ENCODE data around the gene GMEB2. TPM values are rescaled to one million over a fixed set of nuclear protein-coding genes. Genes with fewer than 3 reads are reported as not detected.

Gene GMEB2
- total RNA-seq, 1 donor from 2014 or later = 8.0 TPM

DNA sequence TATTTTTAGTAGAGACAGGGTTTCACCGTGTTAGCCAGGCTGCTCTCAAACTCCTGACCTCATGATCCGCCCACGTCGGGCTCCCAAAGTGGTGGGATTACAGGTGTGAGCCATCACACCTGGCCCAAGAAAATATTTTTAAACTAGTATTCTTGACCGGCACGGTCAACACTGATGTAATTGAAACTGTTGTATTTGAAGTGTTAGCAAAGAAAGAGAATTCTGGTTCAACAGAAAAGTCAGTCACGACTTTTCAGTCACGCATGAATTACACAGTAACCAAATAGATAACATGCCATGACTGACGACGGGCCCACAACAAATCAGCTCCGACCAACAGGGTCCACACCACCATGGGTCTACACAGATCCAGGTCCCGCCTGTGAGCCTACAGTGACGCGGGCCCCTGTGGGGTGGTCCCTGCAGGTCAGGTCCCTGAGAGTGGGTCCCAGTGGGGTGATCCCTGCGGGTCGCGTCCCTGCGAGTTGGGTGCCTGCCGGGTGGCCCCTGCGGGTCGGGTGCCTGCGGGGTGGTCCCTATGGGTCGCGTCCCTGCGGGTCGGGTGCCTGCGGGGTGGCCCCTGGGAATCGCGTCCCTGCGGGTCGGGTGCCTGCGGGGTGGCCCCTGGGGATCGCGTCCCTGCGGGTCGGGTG, 1.0 kb downstream of the GMEB2 start:
- Mint-ChIP-seq H3K36me3 (peaks cover 4% of the 10 kb centered on the region), H3K9me3 (no peaks in the 10 kb centered on the region), H3K4me1 (peaks cover 35% of the 10 kb centered on the region), H3K27me3 (ENCODE audit: insufficient read depth, low read depth) (peaks cover 2% of the 10 kb centered on the region), H3K27ac (peak overlapping the region; percentile 76), H3K4me3 (peak overlapping the region; percentile 83)
- Histone ChIP-seq H3K4me1 (peaks cover 3% of the 10 kb centered on the region), H3K27me3 (no peaks in the 10 kb centered on the region), H4K20me1 (ENCODE audit: low read depth) (peaks cover 8% of the 10 kb centered on the region), H3K27ac (no peak overlapping the region), H3K9me3 (ENCODE audit: low read depth) (no peaks in the 10 kb centered on the region), H3K4me3 (peak overlapping the region; percentile 90), H3K36me3 (no peaks in the 10 kb centered on the region), H3K79me2 (ENCODE audit: low read depth) (peaks cover 49% of the 10 kb centered on the region), H3F3A (ENCODE audit: low read depth) (peaks cover 33% of the 10 kb centered on the region), H2AFZ (replicated peaks) (no peak overlapping the region), H3K9ac (peak overlapping the region; percentile 81), H3K4me2 (peak overlapping the region; percentile 88)
- DNase-seq (ENCODE audit: low spot score) = peak; percentile 34
- no peak for TF ChIP-seq EZH2 (IDR thresholded peaks at IDR 0.05)
- no peak for TF ChIP-seq EZH2phosphoT487 (IDR thresholded peaks at IDR 0.05)
- TF ChIP-seq, protein P1, sequence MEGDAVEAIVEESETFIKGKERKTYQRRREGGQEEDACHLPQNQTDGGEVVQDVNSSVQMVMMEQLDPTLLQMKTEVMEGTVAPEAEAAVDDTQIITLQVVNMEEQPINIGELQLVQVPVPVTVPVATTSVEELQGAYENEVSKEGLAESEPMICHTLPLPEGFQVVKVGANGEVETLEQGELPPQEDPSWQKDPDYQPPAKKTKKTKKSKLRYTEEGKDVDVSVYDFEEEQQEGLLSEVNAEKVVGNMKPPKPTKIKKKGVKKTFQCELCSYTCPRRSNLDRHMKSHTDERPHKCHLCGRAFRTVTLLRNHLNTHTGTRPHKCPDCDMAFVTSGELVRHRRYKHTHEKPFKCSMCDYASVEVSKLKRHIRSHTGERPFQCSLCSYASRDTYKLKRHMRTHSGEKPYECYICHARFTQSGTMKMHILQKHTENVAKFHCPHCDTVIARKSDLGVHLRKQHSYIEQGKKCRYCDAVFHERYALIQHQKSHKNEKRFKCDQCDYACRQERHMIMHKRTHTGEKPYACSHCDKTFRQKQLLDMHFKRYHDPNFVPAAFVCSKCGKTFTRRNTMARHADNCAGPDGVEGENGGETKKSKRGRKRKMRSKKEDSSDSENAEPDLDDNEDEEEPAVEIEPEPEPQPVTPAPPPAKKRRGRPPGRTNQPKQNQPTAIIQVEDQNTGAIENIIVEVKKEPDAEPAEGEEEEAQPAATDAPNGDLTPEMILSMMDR (IDR thresholded peaks at IDR 0.05) = no peak

DNA sequence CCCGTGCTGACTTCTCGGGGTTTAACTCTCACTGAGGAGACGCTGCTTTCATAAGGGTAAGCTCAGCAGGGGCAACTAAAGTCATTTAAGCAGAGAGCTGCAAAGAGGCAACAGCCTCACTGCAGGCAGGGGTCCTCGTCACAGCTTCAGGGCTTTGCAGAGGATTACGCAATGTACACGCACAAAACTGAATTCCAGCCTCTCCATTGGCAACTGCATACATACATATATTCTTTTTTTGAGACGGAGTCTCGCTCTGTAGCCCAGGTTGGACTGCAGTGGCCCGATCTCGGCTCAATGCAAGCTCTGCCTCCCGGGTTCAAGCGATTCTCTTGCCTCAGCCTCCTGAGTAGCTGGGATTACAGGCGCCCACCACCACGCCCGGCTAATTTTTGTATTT, 2.4 kb downstream of the GMEB2 start:
- peaks cover 2% of the 10 kb centered on the region for H3K27me3 Mint-ChIP-seq (ENCODE audit: insufficient read depth, low read depth)
- H3K9ac ChIP-seq = no peak overlapping the region
- H3K4me1 Mint-ChIP-seq = peaks cover 38% of the 10 kb centered on the region
- no peaks in the 10 kb centered on the region for H3K36me3 ChIP-seq
- no peak overlapping the region for H3K4me2 ChIP-seq
- no peaks in the 10 kb centered on the region for H3K27me3 ChIP-seq
- peaks cover 4% of the 10 kb centered on the region for H3K36me3 Mint-ChIP-seq
- peak overlapping the region; percentile 83 for H3K27ac Mint-ChIP-seq
- H4K20me1 ChIP-seq (ENCODE audit: low read depth) = peaks cover 14% of the 10 kb centered on the region
- H3K9me3 Mint-ChIP-seq = no peaks in the 10 kb centered on the region
- peaks cover 30% of the 10 kb centered on the region for H3F3A ChIP-seq (ENCODE audit: low read depth)
- no peak overlapping the region for H3K27ac ChIP-seq
- TF ChIP-seq EZH2 (IDR thresholded peaks at IDR 0.05) = no peak
- TF ChIP-seq, protein P1 (IDR thresholded peaks at IDR 0.05) = no peak
- no peak for TF ChIP-seq EZH2phosphoT487 (IDR thresholded peaks at IDR 0.05)
- H3K4me3 ChIP-seq = no peak overlapping the region
- peak; percentile 39 for DNase-seq (ENCODE audit: low spot score)
- no peak overlapping the region for H2AFZ ChIP-seq (replicated peaks)
- peaks cover 3% of the 10 kb centered on the region for H3K4me1 ChIP-seq
- H3K79me2 ChIP-seq (ENCODE audit: low read depth) = peaks cover 57% of the 10 kb centered on the region
- no peaks in the 10 kb centered on the region for H3K9me3 ChIP-seq (ENCODE audit: low read depth)
- peak overlapping the region; percentile 68 for H3K4me3 Mint-ChIP-seq

DNA sequence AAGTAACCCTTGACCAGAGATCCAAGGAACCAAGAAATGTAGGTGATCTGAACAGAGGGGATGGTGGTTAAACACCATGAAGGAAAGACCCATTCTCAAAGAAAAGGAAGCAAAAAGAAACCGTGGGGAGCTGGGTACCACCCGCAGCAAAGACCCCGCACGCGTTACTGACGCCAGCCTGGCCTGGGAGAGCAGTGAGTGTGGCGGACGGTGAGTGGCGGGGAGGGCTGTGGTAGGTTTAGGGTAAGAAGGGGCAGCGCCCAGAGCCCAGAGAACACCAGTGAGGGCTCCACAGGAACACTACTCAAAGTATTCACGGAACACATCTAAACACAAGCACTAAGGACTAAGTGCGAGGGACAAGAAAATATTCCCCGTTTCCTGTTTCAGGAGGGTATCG, 4.2 kb downstream of the GMEB2 start:
- H3K4me3 Mint-ChIP-seq = peak overlapping the region; percentile 38
- peaks cover 18% of the 10 kb centered on the region for H3K36me3 Mint-ChIP-seq
- Histone ChIP-seq H3K27ac (no peak overlapping the region), H3F3A (ENCODE audit: low read depth) (peaks cover 16% of the 10 kb centered on the region), H3K4me3 (no peak overlapping the region), H3K4me1 (peaks cover 3% of the 10 kb centered on the region), H3K79me2 (ENCODE audit: low read depth) (peaks cover 57% of the 10 kb centered on the region), H3K36me3 (no peaks in the 10 kb centered on the region), H3K9me3 (ENCODE audit: low read depth) (no peaks in the 10 kb centered on the region), H2AFZ (replicated peaks) (no peak overlapping the region), H4K20me1 (ENCODE audit: low read depth) (peaks cover 14% of the 10 kb centered on the region), H3K4me2 (no peak overlapping the region), H3K9ac (no peak overlapping the region), H3K27me3 (no peaks in the 10 kb centered on the region)
- no peak for DNase-seq (ENCODE audit: low spot score)
- peaks cover 2% of the 10 kb centered on the region for H3K27me3 Mint-ChIP-seq (ENCODE audit: insufficient read depth, low read depth)
- peaks cover 29% of the 10 kb centered on the region for H3K4me1 Mint-ChIP-seq
- H3K27ac Mint-ChIP-seq = peak overlapping the region; percentile 81
- H3K9me3 Mint-ChIP-seq = no peaks in the 10 kb centered on the region
- TF ChIP-seq EZH2phosphoT487 (IDR thresholded peaks at IDR 0.05) (no peak), EZH2 (IDR thresholded peaks at IDR 0.05) (no peak)
- TF ChIP-seq, protein P1 (IDR thresholded peaks at IDR 0.05) = no peak
